ENCODE results near the gene RNF19B. TPM values are rescaled to one million over a fixed set of nuclear protein-coding genes. Genes with fewer than 3 reads are reported as not detected.

Gene RNF19B
- total RNA-seq, 1 experiment from 2014 or later, result 15.0 TPM

- H4K5ac ChIP-seq (ENCODE audit: insufficient read length, low read depth, low read length), result no peak overlapping the region
- H3K4me1 ChIP-seq (ENCODE audit: insufficient read depth, low read length), result peaks cover 11% of the 10 kb centered on the region; the same call in 1 of the 2 replicates
- H2BK5ac ChIP-seq (ENCODE audit: insufficient read length, low read length), result no peak overlapping the region
- no peak overlapping the region for H3K9ac ChIP-seq (ENCODE audit: extremely low read depth, insufficient read length, low read length)
- H4K91ac ChIP-seq (ENCODE audit: insufficient read length, low read depth, low read length), result no peak overlapping the region
- no CpG with 5 or more reads among the region's 4 CpGs for WGBS (ENCODE audit: extremely low coverage, insufficient read length, low lambda C conversion rate)
- H3K23ac ChIP-seq (ENCODE audit: insufficient read length, low read depth, low read length), result no peak overlapping the region
- Mint-ChIP-seq H3K27me3 (ENCODE audit: low read depth) (peaks cover 23% of the 10 kb centered on the region), H3K4me3 (peak overlapping the region in 1 of 2 experiments; percentile 16; a peak in 1 of 5 replicates), H3K9me3 (peaks cover 0 to 2% of the 10 kb centered on the region in 2 experiments; a peak in 2 of 5 replicates), H3K27ac (peak overlapping the region; percentile 45 to 85 (median 52); a peak in 3 of 7 replicates), H3K36me3 (ENCODE audit: insufficient read depth in 1 of 3, low read depth in 3 of 3) (no peaks in the 10 kb centered on the region; a peak in 1 of 7 replicates), H3K4me1 (peaks cover 38 to 43% of the 10 kb centered on the region in 2 experiments)
- H2BK12ac ChIP-seq (ENCODE audit: insufficient read length, low read depth, low read length), result no peak overlapping the region
- no peak overlapping the region for H3K27ac ChIP-seq (ENCODE audit: insufficient read length, low read depth, low read length)
- H2AK5ac ChIP-seq (ENCODE audit: insufficient read length, low read length), result no peak overlapping the region
- no peaks in the 10 kb centered on the region for H3K27me3 ChIP-seq (ENCODE audit: insufficient read depth, low read length)
- H4K20me1 ChIP-seq (ENCODE audit: control insufficient read depth, insufficient read depth, insufficient read length), result no peaks in the 10 kb centered on the region
- no peaks in the 10 kb centered on the region for H3K79me1 ChIP-seq (ENCODE audit: insufficient read depth, low read depth, low read length, poor library complexity, severe bottlenecking)
- H3K4me2 ChIP-seq (ENCODE audit: insufficient read depth, insufficient read length, low read length), result peak overlapping the region; percentile 1
- no peak overlapping the region for H2BK120ac ChIP-seq (ENCODE audit: low read depth, low read length, poor library complexity, severe bottlenecking)
- H3K23me2 ChIP-seq (ENCODE audit: insufficient read length, low read depth, low read length, poor library complexity, severe bottlenecking), result no peaks in the 10 kb centered on the region
- H4K8ac ChIP-seq (replicated peaks; ENCODE audit: insufficient read length, low read depth, low read length), result no peak overlapping the region
- no peak overlapping the region for H2AFZ ChIP-seq (ENCODE audit: low read length)
- no peak overlapping the region for H3K4ac ChIP-seq (ENCODE audit: low read depth, low read length)
- DNase-seq, result no peak
- H3K18ac ChIP-seq (ENCODE audit: insufficient read length, low read depth, low read length), result peak overlapping the region; percentile 40
- no peak overlapping the region for H3K14ac ChIP-seq (ENCODE audit: insufficient read depth, low read length)
- no peaks in the 10 kb centered on the region for H3K79me2 ChIP-seq (ENCODE audit: insufficient read depth, low read length)
- H3T11ph ChIP-seq (ENCODE audit: low read length), result no peak overlapping the region
- H2BK20ac ChIP-seq (ENCODE audit: low read depth, low read length, poor library complexity, severe bottlenecking), result no peak overlapping the region
- H3K9me3 ChIP-seq (ENCODE audit: control insufficient read depth, low read depth, low read length), result no peaks in the 10 kb centered on the region
- TF ChIP-seq CTCF (conservative IDR thresholded peaks at IDR 0.05), result no peak
- no peak overlapping the region for H2BK15ac ChIP-seq (ENCODE audit: low read depth, low read length)
- no peak overlapping the region for H3K56ac ChIP-seq (ENCODE audit: insufficient read length, low read depth, low read length)
Observed at GRCh38 chr1:32984090-32984454, 19.5 kb upstream of the RNF19B start.

Data from H9 (cell line).